Measurements from ENCODE around the gene CYSRT1. TPM values are rescaled to one million over a fixed set of nuclear protein-coding genes. Genes with fewer than 3 reads are reported as not detected.

Gene CYSRT1
- total RNA-seq, 2 donors from 2014 or later = 0.64 TPM; not detected in 1

DNA sequence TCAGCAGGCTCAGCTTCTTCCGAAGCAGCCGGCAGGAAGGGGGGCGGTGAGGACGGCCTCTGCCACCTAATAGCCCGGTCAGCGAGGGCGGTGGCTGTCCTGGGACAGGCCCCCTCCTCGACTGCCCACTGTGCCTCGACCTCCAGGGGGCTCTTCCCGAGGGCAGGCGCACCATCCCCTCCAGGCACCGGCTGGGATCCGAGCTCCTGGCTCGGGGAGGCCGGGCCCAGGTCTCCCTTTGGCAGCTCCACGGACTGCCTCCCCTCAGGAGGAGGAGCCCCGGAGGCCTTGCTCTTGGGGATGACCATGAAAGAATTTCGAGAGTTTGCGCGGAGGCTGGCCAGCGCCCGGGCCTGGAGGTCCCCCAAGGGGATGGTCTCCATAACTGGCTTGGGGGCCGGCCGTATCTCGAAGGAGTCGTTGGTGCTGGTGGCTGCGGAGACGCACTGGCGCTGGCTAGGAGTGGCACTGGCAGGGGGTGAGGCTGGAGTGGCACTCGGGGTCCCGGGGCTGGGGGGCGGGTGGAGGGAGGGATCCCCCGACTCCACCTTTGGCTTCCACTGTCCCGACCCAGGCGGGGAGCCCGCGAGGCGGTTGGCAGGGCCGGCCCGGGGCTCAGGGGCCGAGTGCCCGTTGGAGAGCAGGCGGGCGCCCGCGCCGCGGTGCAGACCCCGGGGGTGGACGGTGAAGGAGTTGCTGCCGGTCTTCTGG, 25.4 kb upstream of the CYSRT1 start:
- H3K4me3 ChIP-seq = peak overlapping the region; percentile 50
- intact Hi-C loops (cut with DNase I) = no loop called here
- DNase-seq = no peak
- H3K27me3 ChIP-seq = no peaks in the 10 kb centered on the region
- TF ChIP-seq, protein P1, sequence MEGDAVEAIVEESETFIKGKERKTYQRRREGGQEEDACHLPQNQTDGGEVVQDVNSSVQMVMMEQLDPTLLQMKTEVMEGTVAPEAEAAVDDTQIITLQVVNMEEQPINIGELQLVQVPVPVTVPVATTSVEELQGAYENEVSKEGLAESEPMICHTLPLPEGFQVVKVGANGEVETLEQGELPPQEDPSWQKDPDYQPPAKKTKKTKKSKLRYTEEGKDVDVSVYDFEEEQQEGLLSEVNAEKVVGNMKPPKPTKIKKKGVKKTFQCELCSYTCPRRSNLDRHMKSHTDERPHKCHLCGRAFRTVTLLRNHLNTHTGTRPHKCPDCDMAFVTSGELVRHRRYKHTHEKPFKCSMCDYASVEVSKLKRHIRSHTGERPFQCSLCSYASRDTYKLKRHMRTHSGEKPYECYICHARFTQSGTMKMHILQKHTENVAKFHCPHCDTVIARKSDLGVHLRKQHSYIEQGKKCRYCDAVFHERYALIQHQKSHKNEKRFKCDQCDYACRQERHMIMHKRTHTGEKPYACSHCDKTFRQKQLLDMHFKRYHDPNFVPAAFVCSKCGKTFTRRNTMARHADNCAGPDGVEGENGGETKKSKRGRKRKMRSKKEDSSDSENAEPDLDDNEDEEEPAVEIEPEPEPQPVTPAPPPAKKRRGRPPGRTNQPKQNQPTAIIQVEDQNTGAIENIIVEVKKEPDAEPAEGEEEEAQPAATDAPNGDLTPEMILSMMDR (IDR thresholded peaks at IDR 0.05) = no peak
- H3K36me3 ChIP-seq = no peaks in the 10 kb centered on the region
- H3K9me3 ChIP-seq = no peaks in the 10 kb centered on the region
- H3K9ac ChIP-seq (ENCODE audit: low read depth in 2 of 2, low read length in 2 of 2) = peak overlapping the region; percentile 87 to 92
- peak overlapping the region; percentile 90 for H3K27ac ChIP-seq
- H3K4me1 ChIP-seq = peaks cover 35% of the 10 kb centered on the region

DNA sequence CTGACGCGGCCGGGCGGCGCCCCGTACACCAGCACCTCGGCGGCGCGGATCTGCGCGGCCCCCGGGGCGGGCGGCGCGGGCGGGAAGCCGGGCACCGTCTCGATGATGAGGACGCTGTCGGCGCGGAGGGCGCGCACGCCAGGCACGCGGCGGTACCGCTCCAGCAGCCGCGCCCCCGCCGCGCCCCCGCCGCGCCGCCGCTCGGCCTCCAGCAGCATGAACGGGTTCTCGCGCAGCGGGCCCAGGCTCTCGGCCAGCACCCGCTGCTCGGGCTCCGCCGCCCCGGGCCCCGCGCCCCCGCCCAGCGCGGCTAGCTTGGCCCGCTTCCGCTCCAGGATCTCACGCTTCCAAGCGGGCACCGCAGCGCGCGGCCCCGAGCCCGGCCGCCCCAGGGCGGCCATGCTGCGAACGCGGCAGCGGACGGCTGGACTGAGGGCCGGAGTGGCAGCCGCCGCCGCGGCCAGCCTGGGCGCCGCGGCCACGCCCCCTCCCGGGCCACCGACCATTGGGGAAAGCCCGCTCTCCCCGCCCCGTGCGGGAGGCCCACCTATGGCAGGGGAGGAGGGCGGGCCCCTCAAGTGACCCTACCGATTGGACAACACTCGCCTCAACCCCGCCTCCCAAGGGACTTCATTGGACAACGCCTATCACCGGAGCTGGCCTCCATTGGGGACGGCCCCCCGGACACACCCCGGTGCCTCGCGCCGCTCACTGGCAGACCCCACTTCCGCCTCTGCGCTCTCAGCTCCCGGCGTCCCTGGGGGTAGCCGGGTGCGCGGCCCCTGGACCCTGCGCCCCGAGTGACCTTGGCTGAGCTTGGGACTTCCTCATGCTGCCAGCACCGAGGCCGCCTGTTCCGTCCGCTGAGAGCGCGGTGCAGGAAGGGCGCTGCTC, 24.4 kb upstream of the CYSRT1 start, which contains the start of gene TPRN:
TSS of gene TPRN (minus strand) at position 431 of the 894 bp plus-strand sequence. CDS start at position 401, 30 bp downstream.
- intact Hi-C loops (cut with DNase I) = no loop called here
- Histone ChIP-seq H3K4me3 (peak within 1 kb of the TSS; percentile 50), H3K27me3 (no peaks in the 10 kb centered on the region), H3K4me1 (peaks cover 30% of the 10 kb centered on the region), H3K27ac (peak within 1 kb of the TSS; percentile 90), H3K9ac (ENCODE audit: low read depth in 2 of 2, low read length in 2 of 2) (peak within 1 kb of the TSS; percentile 87 to 92), H3K9me3 (no peaks in the 10 kb centered on the region), H3K36me3 (no peaks in the 10 kb centered on the region)
- DNase-seq = peak; percentile 99
- TF ChIP-seq, protein P1 (IDR thresholded peaks at IDR 0.05) = no peak

DNA sequence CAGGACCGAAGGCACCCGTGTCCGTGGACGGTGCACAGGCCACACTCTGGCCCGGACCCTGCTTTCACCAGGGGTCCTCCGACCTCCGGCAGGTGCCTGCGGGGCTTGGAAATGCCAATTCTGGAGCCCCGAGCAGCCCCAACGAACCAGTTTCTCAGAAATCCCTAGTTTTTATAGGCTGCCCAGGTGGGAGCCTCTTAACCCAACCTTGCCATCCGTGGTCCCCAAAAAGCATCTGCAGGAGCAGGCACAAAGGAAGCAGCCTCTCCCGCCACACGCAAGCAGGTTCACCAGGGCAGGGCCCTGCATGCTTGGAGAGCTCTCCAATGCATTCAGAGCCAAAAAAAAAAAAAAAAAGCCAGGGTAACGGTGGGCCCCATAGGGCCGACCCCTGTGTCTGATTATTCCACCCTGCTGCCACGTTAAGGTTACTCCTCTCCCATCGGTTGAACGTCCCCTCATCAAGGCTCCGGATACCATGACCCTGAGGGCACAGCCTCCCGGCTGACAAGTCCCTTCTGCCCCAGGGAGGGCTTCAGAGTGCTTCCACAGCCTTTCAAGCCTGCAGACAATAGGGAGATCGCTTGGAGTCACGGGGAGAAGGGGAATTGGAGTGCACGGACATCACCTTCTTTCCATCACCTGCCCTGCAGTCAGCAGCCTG, 23.6 kb upstream of the CYSRT1 start:
- Histone ChIP-seq H3K4me1 (peaks cover 29% of the 10 kb centered on the region), H3K9me3 (no peaks in the 10 kb centered on the region), H3K27me3 (no peaks in the 10 kb centered on the region), H3K9ac (ENCODE audit: low read depth in 2 of 2, low read length in 2 of 2) (peak overlapping the region; percentile 81 to 85), H3K36me3 (no peaks in the 10 kb centered on the region), H3K4me3 (peak overlapping the region; percentile 50), H3K27ac (peak overlapping the region; percentile 62)
- intact Hi-C loops (cut with DNase I) = no loop called here
- DNase-seq = no peak
- TF ChIP-seq, protein P1 (IDR thresholded peaks at IDR 0.05) = no peak

DNA sequence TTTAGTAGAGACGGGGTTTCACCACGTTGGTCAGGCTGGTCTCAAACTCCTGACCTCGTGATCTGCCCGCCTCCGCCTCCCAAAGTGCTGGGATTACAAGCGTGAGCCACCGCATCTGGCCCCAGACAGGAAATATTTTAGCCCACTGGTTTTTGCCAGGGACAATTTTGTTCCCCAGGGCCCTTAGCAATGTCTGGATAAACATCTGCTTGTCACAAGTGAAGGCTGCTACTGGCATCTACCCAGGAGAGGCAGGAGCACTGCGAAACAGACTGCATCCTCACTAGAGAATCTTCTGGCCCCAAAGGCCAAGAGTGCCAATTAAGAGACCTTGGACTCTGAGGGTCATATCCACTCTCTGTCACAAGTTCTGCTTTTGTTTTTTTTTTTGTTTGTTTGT, 22.0 kb upstream of the CYSRT1 start:
- intact Hi-C loops (cut with DNase I) = no loop called here
- Histone ChIP-seq H3K36me3 (no peaks in the 10 kb centered on the region), H3K27me3 (no peaks in the 10 kb centered on the region), H3K4me3 (no peak overlapping the region), H3K9me3 (no peaks in the 10 kb centered on the region), H3K9ac (ENCODE audit: low read depth in 2 of 2, low read length in 2 of 2) (no peak overlapping the region), H3K4me1 (peaks cover 25% of the 10 kb centered on the region), H3K27ac (no peak overlapping the region)
- TF ChIP-seq, protein P1 (IDR thresholded peaks at IDR 0.05) = no peak
- no peak for DNase-seq

DNA sequence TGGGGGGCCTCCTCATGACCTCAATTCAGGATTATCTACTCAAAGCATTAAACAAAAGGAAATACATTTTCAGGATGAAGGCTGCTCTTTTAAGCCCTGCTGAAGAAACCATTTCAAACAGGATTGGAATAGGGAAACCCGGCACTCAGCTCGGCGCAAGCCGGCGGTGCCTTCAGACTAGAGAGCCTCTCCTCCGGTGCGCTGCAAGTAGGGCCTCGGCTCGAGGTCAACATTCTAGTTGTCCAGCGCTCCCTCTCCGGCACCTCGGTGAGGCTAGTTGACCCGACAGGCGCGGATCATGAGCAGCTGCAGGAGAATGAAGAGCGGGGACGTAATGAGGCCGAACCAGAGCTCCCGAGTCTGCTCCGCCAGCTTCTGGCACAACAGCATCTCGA, 20.2 kb upstream of the CYSRT1 start:
- Histone ChIP-seq H3K4me3 (peak overlapping the region; percentile 100), H3K36me3 (no peaks in the 10 kb centered on the region), H3K4me1 (peaks cover 24% of the 10 kb centered on the region), H3K9me3 (no peaks in the 10 kb centered on the region), H3K9ac (ENCODE audit: low read depth in 2 of 2, low read length in 2 of 2) (peak overlapping the region; percentile 93 to 96), H3K27ac (peak overlapping the region; percentile 78), H3K27me3 (no peaks in the 10 kb centered on the region)
- TF ChIP-seq, protein P1 (IDR thresholded peaks at IDR 0.05) = no peak
- intact Hi-C loops (cut with DNase I) = no loop called here
- no peak for DNase-seq
